GM12878 (cell line): ENCODE measurements around the gene MEAK7. TPM values are rescaled to one million over a fixed set of nuclear protein-coding genes. Genes with fewer than 3 reads are reported as not detected.

Experiments used
- ATAC-seq: fragments of 200-7000 bp; cut with Tn5 transposase; 3 replicates; pipeline ENCODE4 v1.9.1; 2020; ENCODE audit warnings: mild to moderate bottlenecking, moderate library complexity
- BruUV-seq: library from RNA; stranded (reverse); fragments of 400-500 nt; replicated peaks from 2 replicates; lab custom pipeline; 2021; lab: Mats Ljungman, UMichigan
- CTCF ChIA-PET: fragments of 300-600 bp; sonication (Branson Sonifier 250); formaldehyde crosslinking; extraction: SDS; loops from one replicate; lab custom pipeline; 2021; ENCODE audit warnings: inconsistent platforms; lab: Yijun Ruan, JAX
- POLR2A ChIA-PET: fragments of 350-600 bp; formaldehyde crosslinking; extraction: SDS; loops from one replicate; lab custom pipeline; 2021; ENCODE audit warnings: inconsistent platforms; lab: Charles Lee
- RAD21 ChIA-PET: fragments of 300-600 bp; sonication (Branson Sonifier 250); formaldehyde crosslinking; loops from one replicate; lab custom pipeline; 2023; ENCODE audit warnings: antibody characterized with exemption; ENCODE audit not compliant: unreplicated experiment; lab: Charles Lee
- SMC1A ChIA-PET: fragments of 300-600 bp; sonication (Branson Sonifier 250); formaldehyde crosslinking; loops from one replicate; lab custom pipeline; 2023; ENCODE audit not compliant: unreplicated experiment, uncharacterized antibody; lab: Charles Lee
- DNase-seq: peaks from one replicate; pipeline ENCODE4 v3.0.0-alpha.2; 2011; ENCODE audit warnings: low read depth, low spot score
- FAIRE-seq: peaks from 3 replicates; lab custom pipeline; 2011; peaks lifted over from hg19 to GRCh38; lab: Jason Lieb, UNC
- H2AFZ ChIP-seq: 2 replicates; pipeline ENCODE4 v1.6.0; 2011; ENCODE audit warnings: low read depth, low read length, control low read depth; ENCODE audit not compliant: control insufficient read depth
- H3K27ac ChIP-seq: 2 replicates; pipeline ENCODE4 v1.5.1; 2011; ENCODE audit warnings: control low read depth; ENCODE audit not compliant: control insufficient read depth, insufficient read depth
- H3K27me3 ChIP-seq, 2 experiments: replicated peaks in 1 of 2; 2 replicates each; pipeline versions ENCODE4 v1.6.0 to v1.6.1; 2011; ENCODE audit warnings: low read length in 1 of 2; ENCODE audit not compliant: control insufficient read depth in 2 of 2, insufficient read depth in 2 of 2
- H3K36me3 ChIP-seq, 2 experiments: 2 replicates each; pipeline ENCODE4 v1.5.1; 2011; ENCODE audit warnings: low read length in 1 of 2; ENCODE audit not compliant: control insufficient read depth in 2 of 2, insufficient read depth in 2 of 2
- H3K4me1 ChIP-seq: 2 replicates; pipeline ENCODE4 v1.6.1; 2011; ENCODE audit warnings: mild to moderate bottlenecking, low read length, moderate library complexity, mixed read lengths; ENCODE audit not compliant: control insufficient read depth, insufficient read depth
- H3K4me2 ChIP-seq: 2 replicates; pipeline ENCODE4 v1.6.0; 2011; ENCODE audit warnings: control low read depth; ENCODE audit not compliant: control insufficient read depth, insufficient read depth
- H3K4me3 ChIP-seq: fragments of 200-600 bp; sonication (generic); 2 replicates; pipeline ENCODE4 v1.5.1; 2016
- H3K79me2 ChIP-seq: 2 replicates; pipeline ENCODE4 v1.6.0; 2011; ENCODE audit warnings: low read length; ENCODE audit not compliant: control insufficient read depth, insufficient read depth
- H3K9ac ChIP-seq: 2 replicates; pipeline ENCODE4 v1.8.0; 2011; ENCODE audit warnings: low read length, control low read depth, mixed read lengths; ENCODE audit not compliant: control insufficient read depth, insufficient read depth
- H3K9me3 ChIP-seq: replicated peaks from 3 replicates; pipeline ENCODE4 v1.5.1; 2011; ENCODE audit warnings: mild to moderate bottlenecking, low read length; ENCODE audit not compliant: control insufficient read depth, insufficient read depth
- H4K20me1 ChIP-seq: 2 replicates; pipeline ENCODE4 v1.6.0; 2011; ENCODE audit not compliant: control insufficient read depth, insufficient read depth
- CREM ChIP-seq: IDR thresholded peaks from 2 replicates; pipeline ENCODE4 v1.6.1; 2014; ENCODE audit warnings: antibody characterized with exemption, low read depth
- E4F1 ChIP-seq: fragments of 450-650 bp; IDR thresholded peaks from 2 replicates; pipeline ENCODE4 v1.6.1; 2018; ENCODE audit warnings: borderline replicate concordance, mild to moderate bottlenecking; ENCODE audit not compliant: partially characterized antibody
- ESRRA ChIP-seq: IDR thresholded peaks from 2 replicates; pipeline ENCODE4 v1.6.1; 2012; ENCODE audit warnings: mild to moderate bottlenecking, low read length, improper control_type of control experiment
- HCFC1 ChIP-seq: fragments of 150-350 bp; IDR thresholded peaks from 2 replicates; pipeline ENCODE4 v1.6.1; 2014; ENCODE audit warnings: low read length
- IKZF2 ChIP-seq, 2 experiments: fragments of 450-650 bp; IDR thresholded peaks; 2 replicates each; pipeline ENCODE4 v1.6.1; 2017; ENCODE audit warnings: mild to moderate bottlenecking in 2 of 2, moderate library complexity in 2 of 2
- IRF4 ChIP-seq: IDR thresholded peaks from 2 replicates; pipeline ENCODE4 v1.6.1; 2011; ENCODE audit warnings: low read depth, low read length
- KLF5 ChIP-seq: fragments of 450-650 bp; IDR thresholded peaks from 2 replicates; pipeline ENCODE4 v1.6.1; 2014; ENCODE audit warnings: mild to moderate bottlenecking; ENCODE audit not compliant: partially characterized antibody
- MYB ChIP-seq: fragments of 150-350 bp; IDR thresholded peaks from 2 replicates; pipeline ENCODE4 v1.6.1; 2014; ENCODE audit warnings: mild to moderate bottlenecking, low read depth, low read length, borderline replicate concordance
- PKNOX1 ChIP-seq: fragments of 450-650 bp; IDR thresholded peaks from 2 replicates; pipeline ENCODE4 v1.6.1; 2016; ENCODE audit warnings: mild to moderate bottlenecking
- RELA ChIP-seq: fragments of 450-650 bp; IDR thresholded peaks from 2 replicates; pipeline ENCODE4 v1.8.0; 2014; ENCODE audit warnings: borderline replicate concordance; ENCODE audit not compliant: partially characterized antibody
- SMAD1 ChIP-seq: fragments of 450-650 bp; IDR thresholded peaks from 2 replicates; pipeline ENCODE4 v1.6.1; 2018; ENCODE audit warnings: mild to moderate bottlenecking, low read depth; ENCODE audit not compliant: partially characterized antibody
- SREBF2 ChIP-seq: IDR thresholded peaks from 2 replicates; pipeline ENCODE4 v1.6.1; 2012; ENCODE audit warnings: mild to moderate bottlenecking, low read length
- WGBS: methylation state at CpG from one replicate; pipeline ENCODE4 v1.1.6; 2016; ENCODE audit warnings: low lambda C conversion rate; ENCODE audit not compliant: insufficient replicate concordance, insufficient coverage; ENCODE audit errors: missing lambda C conversion rate; 5-methylcytosine and 5-hydroxymethylcytosine counted together
- in situ Hi-C: fragments of 300-500 bp; cut with MboI; formaldehyde crosslinking; loops from 9 replicates; pipeline ENCODE4 v1.14.3; 2018; ENCODE audit warnings: mixed read lengths
- intact Hi-C: fragments of 100-400 bp; cut with micrococcal nuclease; formaldehyde crosslinking; loops from one replicate; pipeline ENCODE4 v1.14.2; 2022; ENCODE audit not compliant: unreplicated experiment
- polyA plus RNA-seq, 11 experiments: library from polyadenylated mRNA; depleted of rRNA in 4 of 11; unstranded in 6 of 11; stranded (reverse) in 5 of 11; fragments of >200 nt; fragmentation: Nextera tagmentation in 4 of 11; fragmentation: Illumina TruSeq in 1 of 11; extraction: Ambion mirVana in 4 of 11; extraction: Trizol in 1 of 11; gene quantifications; 1 replicate in 1 of 11; 2 replicates in 10 of 11; pipeline versions ENCODE4 v1.2.1 to v1.2.3, GENCODE V29; 2011 to 2016; ENCODE audit warnings: inconsistent platforms in 2 of 11, missing spikeins in 2 of 11, low read depth in 1 of 11
- total RNA-seq, 4 experiments: library from RNA; depleted of rRNA in 3 of 4; stranded (reverse); fragments of >200 nt in 3 of 4; fragmentation: Illumina TruSeq in 1 of 4; extraction: Trizol in 1 of 4; gene quantifications; 2 replicates each; pipeline versions ENCODE4 v1.2.1 to v1.2.3, GENCODE V29; 2013 to 2021

MEAK7 gene
- total and polyA plus RNA-seq, 10 of the 15 experiments (the other 5 are each of a cell fraction or from before 2014, with no cell fraction given) = 1.4 to 11.9 (median 6.4) TPM

- DNase-seq = no peak
- peaks cover 4% of the 10 kb centered on the region; the same call in 1 of the 2 replicates for H3K4me1 ChIP-seq
- no peaks in the 10 kb centered on the region for H4K20me1 ChIP-seq
- WGBS = 58% methylated on average over 12 of the region's 12 CpGs
- no peak overlapping the region for H3K27ac ChIP-seq
- no peaks in the 10 kb centered on the region for H3K79me2 ChIP-seq
- H3K27me3 ChIP-seq = peaks cover 0 to 2% of the 10 kb centered on the region in 2 experiments; a peak in 1 of 4 replicates
- RAD21 ChIA-PET = interaction anchor here (0.5 kb wide), 1 partner anchor 10 kb away, joined by 3 read pairs; no protein-coding TSS in a partner anchor
- SMC1A ChIA-PET = no interaction called here
- no peak for FAIRE-seq
- no peak for TF ChIP-seq KLF5
- TF ChIP-seq PKNOX1 = no peak
- no peak for TF ChIP-seq RELA
- TF ChIP-seq HCFC1 = no peak
- no peak for TF ChIP-seq IKZF2 (IDR thresholded peaks at IDR 0.05)
- no peak for TF ChIP-seq ESRRA
- TF ChIP-seq SREBF2 = no peak
- TF ChIP-seq MYB = no peak
- no peak for TF ChIP-seq IRF4
- TF ChIP-seq CREM = no peak
- TF ChIP-seq SMAD1 = no peak
- TF ChIP-seq E4F1 = no peak
- TF ChIP-seq, all 136 proteins: peak for 0
- Histone ChIP-seq H3K4me2 (no peak overlapping the region), H3K9ac (no peak overlapping the region), H2AFZ (no peak overlapping the region), H3K4me3 (no peak overlapping the region), H3K36me3 (no peaks in the 10 kb centered on the region), H3K9me3 (no peaks in the 10 kb centered on the region)
- POLR2A ChIA-PET = no interaction called here
- intact Hi-C loops (no loop called here), in situ Hi-C loops (no loop called here)
- CTCF ChIA-PET = no interaction called here
- no TSS peak for BruUV-seq
- no peak; the same call in 2 of the 3 replicates for ATAC-seq
Measured at GRCh38 chr16:84545114-84545737, 40.8 kb upstream of the MEAK7 start.
